OCI-LY1 (cell line): ENCODE measurements around the gene MTUS2.

Experiments
- H2AFZ ChIP-seq: fragments of 200-600 bp; sonication (generic), shearing (Covaris generic); 2 replicates; pipeline ENCODE4 v1.6.0; 2014; ENCODE audit warnings: antibody characterized with exemption, mild to moderate bottlenecking, low read length
- H3F3A ChIP-seq: fragments of 200-600 bp; sonication (generic), shearing (Covaris generic); 2 replicates; pipeline ENCODE4 v1.6.0; 2014; ENCODE audit warnings: mild to moderate bottlenecking, antibody characterized with exemption, low read length, moderate library complexity; ENCODE audit not compliant: insufficient read depth
- H3K27ac ChIP-seq: fragments of 200-600 bp; sonication (generic); 2 replicates; pipeline ENCODE4 v1.5.1; 2014; ENCODE audit warnings: low read length, mixed run types, mild to moderate bottlenecking, low read depth; ENCODE audit not compliant: poor library complexity, severe bottlenecking
- H3K27me3 ChIP-seq: fragments of 200-600 bp; sonication (generic); 2 replicates; pipeline ENCODE4 v1.6.0; 2014; ENCODE audit warnings: antibody characterized with exemption, mild to moderate bottlenecking, low read length, moderate library complexity; ENCODE audit not compliant: insufficient read depth
- H3K36me3 ChIP-seq: fragments of 200-600 bp; sonication (generic); 2 replicates; pipeline ENCODE4 v1.6.1; 2014; ENCODE audit warnings: mild to moderate bottlenecking, antibody characterized with exemption, low read length, moderate library complexity, mixed read lengths; ENCODE audit not compliant: insufficient read depth
- H3K4me1 ChIP-seq: fragments of 200-600 bp; sonication (generic); 2 replicates; pipeline ENCODE4 v1.5.1; 2014; ENCODE audit warnings: mild to moderate bottlenecking, low read length, moderate library complexity; ENCODE audit not compliant: insufficient read depth, severe bottlenecking
- H3K4me2 ChIP-seq: fragments of 200-600 bp; sonication (generic), shearing (Covaris generic); 2 replicates; pipeline ENCODE4 v1.6.1; 2014; ENCODE audit warnings: low read length
- H3K4me3 ChIP-seq: fragments of 200-600 bp; sonication (generic); 2 replicates; pipeline ENCODE4 v1.5.1; 2014; ENCODE audit warnings: low read length, low read depth, mild to moderate bottlenecking, mixed read lengths; ENCODE audit not compliant: poor library complexity, severe bottlenecking
- H3K79me2 ChIP-seq: fragments of 200-600 bp; shearing (Covaris generic); 2 replicates; pipeline ENCODE4 v1.6.1; 2016; ENCODE audit warnings: mixed run types, low read length, mixed read lengths; ENCODE audit not compliant: insufficient read depth
- H3K9ac ChIP-seq: fragments of 200-600 bp; sonication (generic), shearing (Covaris generic); 2 replicates; pipeline ENCODE4 v1.6.1; 2014; ENCODE audit warnings: mild to moderate bottlenecking, low read length, mixed read lengths
- H3K9me2 ChIP-seq: fragments of 200-600 bp; sonication (generic), shearing (Covaris generic); 2 replicates; pipeline ENCODE4 v1.6.1; 2014; ENCODE audit warnings: low read depth, mild to moderate bottlenecking, low read length, mixed read lengths
- H3K9me3 ChIP-seq: fragments of 200-600 bp; shearing (Covaris generic); 2 replicates; pipeline ENCODE4 v1.6.1; 2014; ENCODE audit warnings: low read length, mixed read lengths
- H4K20me1 ChIP-seq: fragments of 200-600 bp; sonication (generic), shearing (Covaris generic); 2 replicates; pipeline ENCODE4 v1.6.0; 2016; ENCODE audit warnings: mild to moderate bottlenecking, low read length; ENCODE audit not compliant: insufficient read depth
- EZH2 ChIP-seq: fragments of 200-600 bp; sonication (generic), shearing (Covaris generic); IDR thresholded peaks from 2 replicates; pipeline ENCODE4 v1.8.0; 2017; ENCODE audit warnings: borderline replicate concordance, mixed run types, mild to moderate bottlenecking, antibody characterized with exemption, low read length, moderate library complexity, mixed read lengths
- TF ChIP-seq, protein P1 (sequence below): fragments of 200-600 bp; sonication (generic), shearing (Covaris generic); IDR thresholded peaks from 2 replicates; pipeline ENCODE4 v1.5.1; 2017; ENCODE audit warnings: mild to moderate bottlenecking, antibody characterized with exemption, low read length, moderate library complexity, mixed read lengths

The MTUS2 gene

DNA sequence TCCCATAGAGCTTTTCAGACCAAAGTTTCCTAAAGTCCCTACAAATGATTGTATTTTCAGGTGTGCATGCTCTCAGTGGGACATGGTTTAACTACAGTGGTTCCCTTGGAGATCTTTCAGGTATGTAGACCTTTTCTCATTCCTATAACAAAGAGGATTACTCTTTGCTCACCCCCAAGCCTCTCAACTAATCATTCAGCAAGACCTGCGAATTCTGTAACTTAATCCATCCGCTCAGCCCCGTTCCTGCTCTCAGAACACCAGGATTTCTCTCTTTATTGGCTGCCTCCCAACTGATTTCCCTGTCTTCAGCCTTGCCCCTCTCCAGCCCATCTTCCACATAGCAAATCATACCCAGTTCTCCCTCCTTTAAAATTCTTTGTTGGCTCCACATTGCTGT is 253.6 kb downstream of the MTUS2 start:
- no peaks in the 10 kb centered on the region for H3K27me3 ChIP-seq
- no peaks in the 10 kb centered on the region for H3K9me2 ChIP-seq
- no peaks in the 10 kb centered on the region for H3F3A ChIP-seq
- no peaks in the 10 kb centered on the region for H3K36me3 ChIP-seq
- H3K4me3 ChIP-seq, result no peak overlapping the region
- H3K27ac ChIP-seq, result no peak overlapping the region
- no peak overlapping the region for H3K9ac ChIP-seq
- H3K4me2 ChIP-seq, result no peak overlapping the region
- H3K9me3 ChIP-seq, result no peaks in the 10 kb centered on the region
- TF ChIP-seq, protein P1, sequence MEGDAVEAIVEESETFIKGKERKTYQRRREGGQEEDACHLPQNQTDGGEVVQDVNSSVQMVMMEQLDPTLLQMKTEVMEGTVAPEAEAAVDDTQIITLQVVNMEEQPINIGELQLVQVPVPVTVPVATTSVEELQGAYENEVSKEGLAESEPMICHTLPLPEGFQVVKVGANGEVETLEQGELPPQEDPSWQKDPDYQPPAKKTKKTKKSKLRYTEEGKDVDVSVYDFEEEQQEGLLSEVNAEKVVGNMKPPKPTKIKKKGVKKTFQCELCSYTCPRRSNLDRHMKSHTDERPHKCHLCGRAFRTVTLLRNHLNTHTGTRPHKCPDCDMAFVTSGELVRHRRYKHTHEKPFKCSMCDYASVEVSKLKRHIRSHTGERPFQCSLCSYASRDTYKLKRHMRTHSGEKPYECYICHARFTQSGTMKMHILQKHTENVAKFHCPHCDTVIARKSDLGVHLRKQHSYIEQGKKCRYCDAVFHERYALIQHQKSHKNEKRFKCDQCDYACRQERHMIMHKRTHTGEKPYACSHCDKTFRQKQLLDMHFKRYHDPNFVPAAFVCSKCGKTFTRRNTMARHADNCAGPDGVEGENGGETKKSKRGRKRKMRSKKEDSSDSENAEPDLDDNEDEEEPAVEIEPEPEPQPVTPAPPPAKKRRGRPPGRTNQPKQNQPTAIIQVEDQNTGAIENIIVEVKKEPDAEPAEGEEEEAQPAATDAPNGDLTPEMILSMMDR, result no peak
- TF ChIP-seq EZH2, result no peak
- no peaks in the 10 kb centered on the region for H4K20me1 ChIP-seq
- H3K4me1 ChIP-seq, result no peaks in the 10 kb centered on the region
- no peaks in the 10 kb centered on the region for H3K79me2 ChIP-seq
- no peak overlapping the region for H2AFZ ChIP-seq

DNA sequence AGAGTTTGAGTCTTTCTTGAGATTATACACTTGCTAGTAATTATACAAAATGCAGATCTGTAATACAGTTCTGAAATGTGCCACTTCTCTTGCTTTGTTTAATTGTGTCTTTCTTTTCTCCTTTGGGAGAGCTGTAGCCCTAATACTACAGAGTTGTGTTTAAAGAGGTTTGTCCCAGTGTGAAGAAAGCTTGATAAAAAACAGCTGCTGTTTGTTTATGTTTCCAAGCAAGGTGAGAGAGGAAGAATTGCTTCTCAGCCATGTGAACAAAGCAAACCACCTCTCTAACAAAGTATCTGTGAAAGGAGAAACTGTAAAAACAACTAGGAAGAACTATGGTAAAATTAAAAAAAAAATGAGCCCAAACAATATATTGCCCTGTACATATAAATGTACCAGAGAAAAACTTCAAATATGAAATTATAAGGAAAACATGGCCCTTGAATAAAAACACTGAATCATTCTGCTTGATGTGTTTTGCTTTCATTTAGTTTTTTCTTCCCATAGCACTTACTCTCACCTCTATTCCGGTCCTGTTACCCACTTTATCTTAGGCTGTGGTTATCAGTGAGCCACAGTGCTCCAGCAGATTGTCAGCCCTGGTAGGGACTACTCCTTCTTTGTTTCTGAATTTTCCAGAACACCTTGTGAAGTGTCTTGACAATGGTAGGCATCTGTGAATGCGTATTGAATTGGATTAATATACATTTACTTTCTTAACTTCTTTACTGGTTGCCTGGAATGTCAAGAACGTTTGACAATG is 257.1 kb downstream of the MTUS2 start:
- Histone ChIP-seq H3K9me2 (no peaks in the 10 kb centered on the region), H3F3A (no peaks in the 10 kb centered on the region), H3K4me2 (no peak overlapping the region), H4K20me1 (no peaks in the 10 kb centered on the region), H3K4me1 (peaks cover 16% of the 10 kb centered on the region), H3K27me3 (no peaks in the 10 kb centered on the region), H3K9me3 (no peaks in the 10 kb centered on the region), H3K4me3 (no peak overlapping the region), H3K27ac (no peak overlapping the region), H3K36me3 (no peaks in the 10 kb centered on the region), H3K9ac (no peak overlapping the region), H3K79me2 (no peaks in the 10 kb centered on the region), H2AFZ (no peak overlapping the region)
- TF ChIP-seq EZH2, result no peak
- TF ChIP-seq, protein P1, result no peak

DNA sequence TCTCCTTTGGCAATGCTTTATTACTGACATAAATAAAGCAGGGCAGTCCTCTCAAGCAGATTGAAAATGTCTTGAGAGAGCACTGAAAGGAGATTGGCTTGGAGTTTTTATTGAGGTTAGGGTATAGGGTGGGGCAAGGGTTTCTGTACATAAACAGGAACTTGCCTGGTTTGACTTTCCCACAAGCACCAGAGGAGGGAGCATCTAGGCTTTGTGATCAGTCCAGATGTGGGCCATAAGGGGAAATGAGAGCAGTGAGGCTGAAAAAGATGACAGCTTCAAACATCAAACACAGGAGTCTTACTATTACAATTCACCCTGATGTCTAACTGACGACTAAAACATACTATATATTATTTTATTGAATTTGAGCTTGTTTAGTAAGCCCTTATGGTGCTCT is 260.9 kb downstream of the MTUS2 start:
- H3K79me2 ChIP-seq, result no peaks in the 10 kb centered on the region
- H3K27ac ChIP-seq, result peak overlapping the region; percentile 35
- peaks cover 16% of the 10 kb centered on the region for H3K4me1 ChIP-seq
- H3K9me2 ChIP-seq, result no peaks in the 10 kb centered on the region
- no peaks in the 10 kb centered on the region for H3K9me3 ChIP-seq
- H3F3A ChIP-seq, result no peaks in the 10 kb centered on the region
- H3K36me3 ChIP-seq, result no peaks in the 10 kb centered on the region
- no peaks in the 10 kb centered on the region for H3K27me3 ChIP-seq
- H3K4me2 ChIP-seq, result no peak overlapping the region
- TF ChIP-seq, protein P1, result peak; percentile 59
- TF ChIP-seq EZH2, result no peak
- no peak overlapping the region for H3K9ac ChIP-seq
- H4K20me1 ChIP-seq, result no peaks in the 10 kb centered on the region
- H3K4me3 ChIP-seq, result no peak overlapping the region
- H2AFZ ChIP-seq, result no peak overlapping the region
